Erythroblast (primary cell): Measurements from ENCODE around the gene CFAP97D1.

Experiments
- GATA1 ChIP-seq: IDR thresholded peaks from 2 replicates; pipeline ENCODE4 v1.6.1; 2011; ENCODE audit warnings: low read depth, mild to moderate bottlenecking, control low read depth, low read length, moderate library complexity
- POLR2A ChIP-seq: IDR thresholded peaks from 2 replicates; pipeline ENCODE4 v1.6.1; 2011; ENCODE audit warnings: mild to moderate bottlenecking, low read length

DNA sequence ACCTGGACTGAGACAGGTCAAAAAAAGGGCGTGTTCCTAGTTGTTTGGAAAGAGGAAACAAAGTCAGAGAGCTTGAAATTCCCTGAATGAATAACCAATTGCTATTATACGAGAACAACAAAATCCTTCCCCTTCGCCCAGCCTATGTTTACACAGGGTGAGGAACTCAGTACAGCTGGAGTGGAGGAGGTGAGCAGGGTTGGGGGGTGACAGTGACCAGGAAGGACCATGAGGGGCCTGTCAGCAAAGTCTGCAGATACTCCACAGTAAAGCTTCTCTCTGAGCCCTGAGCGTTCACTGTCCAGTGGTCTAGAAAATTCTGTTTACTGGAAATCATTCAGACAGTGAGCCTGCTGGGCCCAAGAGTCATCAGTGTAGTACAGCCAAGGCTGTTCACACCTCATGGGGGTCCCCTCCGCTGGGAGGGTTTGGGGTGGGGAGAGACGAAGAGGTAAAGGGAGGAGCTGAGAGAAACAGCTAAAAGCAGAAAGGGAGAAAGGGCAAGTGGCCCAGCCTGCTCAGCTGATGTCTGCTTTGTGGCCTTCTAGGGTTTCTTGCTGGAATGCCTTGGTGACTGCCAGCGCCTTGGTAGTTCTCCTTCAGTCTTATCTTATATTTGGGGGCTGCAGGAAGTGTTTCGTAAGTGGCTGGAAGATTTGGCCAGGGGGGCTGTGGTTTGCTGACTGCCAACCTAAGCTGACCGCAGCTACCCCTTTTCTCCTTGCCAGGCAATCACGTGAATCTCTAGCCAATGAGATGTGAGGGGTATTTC, 7.2 kb upstream of the CFAP97D1 start:
- no peak for TF ChIP-seq POLR2A
- no peak for TF ChIP-seq GATA1
